ENCODE data around the gene BACE1. TPM values are rescaled to one million over a fixed set of nuclear protein-coding genes. Genes with fewer than 3 reads are reported as not detected.

The BACE1 gene
- total and polyA plus RNA-seq, 2 experiments from 2014 or later: 2.4 to 7.2 TPM

DNA sequence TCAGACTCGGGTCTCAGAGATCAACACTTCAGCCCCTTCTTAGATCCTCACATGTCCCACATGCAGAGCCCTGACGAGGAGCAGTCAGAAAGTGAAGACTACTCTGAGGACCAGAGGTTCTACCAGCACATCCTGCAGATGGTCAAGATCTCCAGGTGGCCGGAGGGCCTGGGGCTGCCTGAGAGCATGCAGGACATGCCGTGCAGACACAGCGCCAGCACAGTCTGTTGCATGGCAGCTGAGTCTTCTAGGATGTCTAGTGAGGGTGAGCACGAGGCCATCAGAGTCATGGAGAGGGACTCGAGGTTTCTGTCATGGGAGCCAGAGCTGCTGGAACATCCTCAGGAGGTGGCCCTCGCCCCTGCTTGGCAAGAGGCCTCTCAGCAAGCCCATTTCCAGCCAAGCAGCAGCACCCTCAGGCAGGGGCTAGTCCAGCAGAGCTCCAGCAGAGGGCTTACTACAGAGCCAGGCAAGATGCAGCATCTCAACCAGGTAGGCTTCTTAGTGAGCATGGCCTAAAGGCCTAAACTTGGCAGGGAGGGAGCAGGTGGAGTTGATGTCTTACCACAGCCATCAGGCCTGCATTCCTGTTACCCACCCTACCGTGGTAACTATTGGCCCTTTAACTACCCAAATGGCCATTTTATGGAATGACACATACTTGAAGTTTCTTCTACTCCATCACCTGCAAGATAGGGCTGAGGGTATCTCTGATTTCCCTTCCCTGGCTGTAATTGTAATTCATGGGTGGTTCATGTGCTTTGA, 40.3 kb upstream of the BACE1 start (continued):
- TF ChIP-seq, protein P1, sequence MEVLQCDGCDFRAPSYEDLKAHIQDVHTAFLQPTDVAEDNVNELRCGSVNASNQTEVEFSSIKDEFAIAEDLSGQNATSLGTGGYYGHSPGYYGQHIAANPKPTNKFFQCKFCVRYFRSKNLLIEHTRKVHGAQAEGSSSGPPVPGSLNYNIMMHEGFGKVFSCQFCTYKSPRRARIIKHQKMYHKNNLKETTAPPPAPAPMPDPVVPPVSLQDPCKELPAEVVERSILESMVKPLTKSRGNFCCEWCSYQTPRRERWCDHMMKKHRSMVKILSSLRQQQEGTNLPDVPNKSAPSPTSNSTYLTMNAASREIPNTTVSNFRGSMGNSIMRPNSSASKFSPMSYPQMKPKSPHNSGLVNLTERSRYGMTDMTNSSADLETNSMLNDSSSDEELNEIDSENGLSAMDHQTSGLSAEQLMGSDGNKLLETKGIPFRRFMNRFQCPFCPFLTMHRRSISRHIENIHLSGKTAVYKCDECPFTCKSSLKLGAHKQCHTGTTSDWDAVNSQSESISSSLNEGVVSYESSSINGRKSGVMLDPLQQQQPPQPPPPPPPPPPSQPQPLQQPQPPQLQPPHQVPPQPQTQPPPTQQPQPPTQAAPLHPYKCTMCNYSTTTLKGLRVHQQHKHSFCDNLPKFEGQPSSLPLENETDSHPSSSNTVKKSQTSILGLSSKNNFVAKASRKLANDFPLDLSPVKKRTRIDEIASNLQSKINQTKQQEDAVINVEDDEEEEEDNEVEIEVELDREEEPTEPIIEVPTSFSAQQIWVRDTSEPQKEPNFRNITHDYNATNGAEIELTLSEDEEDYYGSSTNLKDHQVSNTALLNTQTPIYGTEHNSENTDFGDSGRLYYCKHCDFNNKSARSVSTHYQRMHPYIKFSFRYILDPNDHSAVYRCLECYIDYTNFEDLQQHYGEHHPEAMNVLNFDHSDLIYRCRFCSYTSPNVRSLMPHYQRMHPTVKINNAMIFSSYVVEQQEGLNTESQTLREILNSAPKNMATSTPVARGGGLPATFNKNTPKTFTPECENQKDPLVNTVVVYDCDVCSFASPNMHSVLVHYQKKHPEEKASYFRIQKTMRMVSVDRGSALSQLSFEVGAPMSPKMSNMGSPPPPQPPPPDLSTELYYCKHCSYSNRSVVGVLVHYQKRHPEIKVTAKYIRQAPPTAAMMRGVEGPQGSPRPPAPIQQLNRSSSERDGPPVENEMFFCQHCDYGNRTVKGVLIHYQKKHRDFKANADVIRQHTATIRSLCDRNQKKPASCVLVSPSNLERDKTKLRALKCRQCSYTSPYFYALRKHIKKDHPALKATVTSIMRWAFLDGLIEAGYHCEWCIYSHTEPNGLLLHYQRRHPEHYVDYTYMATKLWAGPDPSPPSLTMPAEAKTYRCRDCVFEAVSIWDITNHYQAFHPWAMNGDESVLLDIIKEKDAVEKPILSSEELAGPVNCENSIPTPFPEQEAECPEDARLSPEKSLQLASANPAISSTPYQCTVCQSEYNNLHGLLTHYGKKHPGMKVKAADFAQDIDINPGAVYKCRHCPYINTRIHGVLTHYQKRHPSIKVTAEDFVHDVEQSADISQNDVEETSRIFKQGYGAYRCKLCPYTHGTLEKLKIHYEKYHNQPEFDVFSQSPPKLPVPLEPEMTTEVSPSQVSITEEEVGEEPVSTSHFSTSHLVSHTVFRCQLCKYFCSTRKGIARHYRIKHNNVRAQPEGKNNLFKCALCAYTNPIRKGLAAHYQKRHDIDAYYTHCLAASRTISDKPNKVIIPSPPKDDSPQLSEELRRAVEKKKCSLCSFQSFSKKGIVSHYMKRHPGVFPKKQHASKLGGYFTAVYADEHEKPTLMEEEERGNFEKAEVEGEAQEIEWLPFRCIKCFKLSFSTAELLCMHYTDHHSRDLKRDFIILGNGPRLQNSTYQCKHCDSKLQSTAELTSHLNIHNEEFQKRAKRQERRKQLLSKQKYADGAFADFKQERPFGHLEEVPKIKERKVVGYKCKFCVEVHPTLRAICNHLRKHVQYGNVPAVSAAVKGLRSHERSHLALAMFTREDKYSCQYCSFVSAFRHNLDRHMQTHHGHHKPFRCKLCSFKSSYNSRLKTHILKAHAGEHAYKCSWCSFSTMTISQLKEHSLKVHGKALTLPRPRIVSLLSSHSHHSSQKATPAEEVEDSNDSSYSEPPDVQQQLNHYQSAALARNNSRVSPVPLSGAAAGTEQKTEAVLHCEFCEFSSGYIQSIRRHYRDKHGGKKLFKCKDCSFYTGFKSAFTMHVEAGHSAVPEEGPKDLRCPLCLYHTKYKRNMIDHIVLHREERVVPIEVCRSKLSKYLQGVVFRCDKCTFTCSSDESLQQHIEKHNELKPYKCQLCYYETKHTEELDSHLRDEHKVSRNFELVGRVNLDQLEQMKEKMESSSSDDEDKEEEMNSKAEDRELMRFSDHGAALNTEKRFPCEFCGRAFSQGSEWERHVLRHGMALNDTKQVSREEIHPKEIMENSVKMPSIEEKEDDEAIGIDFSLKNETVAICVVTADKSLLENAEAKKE (CRISPR knock-in tag; IDR thresholded peaks at IDR 0.05): no peak

DNA sequence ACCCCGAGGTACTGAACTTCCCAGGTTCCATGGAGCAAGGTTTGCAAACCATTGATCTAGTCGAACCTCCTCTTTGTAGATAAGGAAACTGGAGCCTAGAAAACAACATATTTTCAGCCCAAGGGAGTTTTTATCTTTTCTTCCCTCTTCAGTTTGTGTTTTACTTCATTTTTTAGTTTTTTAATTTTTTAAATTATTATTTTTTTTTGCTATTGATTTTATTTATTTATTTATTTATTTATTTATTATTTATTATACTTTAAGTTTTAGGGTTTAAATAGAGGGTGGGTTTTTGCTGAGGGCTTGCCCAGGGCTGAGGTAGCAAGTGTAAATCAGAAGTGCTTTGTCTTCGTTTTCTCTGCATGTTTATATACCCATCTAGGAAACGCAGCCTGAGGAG, 38.5 kb upstream of the BACE1 start:
- no peak for DNase-seq (ENCODE audit: low spot score)
- no peak for ATAC-seq
- Histone ChIP-seq H3F3A (replicated peaks; ENCODE audit: low read depth) (no peaks in the 10 kb centered on the region), H3K36me3 (ENCODE audit: insufficient read depth) (no peaks in the 10 kb centered on the region), H3K4me1 (ENCODE audit: insufficient read depth) (no peaks in the 10 kb centered on the region), H3K27ac (ENCODE audit: low read depth) (no peak overlapping the region), H3K4me3 (no peak overlapping the region), H3K4me2 (no peak overlapping the region), H3K79me2 (replicated peaks; ENCODE audit: insufficient read depth) (no peaks in the 10 kb centered on the region), H2AFZ (no peak overlapping the region), H3K9me2 (ENCODE audit: insufficient read depth) (no peaks in the 10 kb centered on the region), H3K27me3 (ENCODE audit: insufficient read depth) (no peaks in the 10 kb centered on the region), H4K20me1 (replicated peaks; ENCODE audit: insufficient read depth) (no peaks in the 10 kb centered on the region; the same call in none of the 2 replicates)
- Mint-ChIP-seq H3K36me3 (ENCODE audit: low read depth) (peaks cover 14% of the 10 kb centered on the region; the same call in 2 of the 3 replicates), H3K27ac (no peak overlapping the region), H3K9me3 (no peaks in the 10 kb centered on the region), H3K4me1 (no peaks in the 10 kb centered on the region), H3K27me3 (ENCODE audit: insufficient read depth, low read depth, poor library complexity) (no peaks in the 10 kb centered on the region), H3K4me3 (no peak overlapping the region)
- TF ChIP-seq, protein P2, sequence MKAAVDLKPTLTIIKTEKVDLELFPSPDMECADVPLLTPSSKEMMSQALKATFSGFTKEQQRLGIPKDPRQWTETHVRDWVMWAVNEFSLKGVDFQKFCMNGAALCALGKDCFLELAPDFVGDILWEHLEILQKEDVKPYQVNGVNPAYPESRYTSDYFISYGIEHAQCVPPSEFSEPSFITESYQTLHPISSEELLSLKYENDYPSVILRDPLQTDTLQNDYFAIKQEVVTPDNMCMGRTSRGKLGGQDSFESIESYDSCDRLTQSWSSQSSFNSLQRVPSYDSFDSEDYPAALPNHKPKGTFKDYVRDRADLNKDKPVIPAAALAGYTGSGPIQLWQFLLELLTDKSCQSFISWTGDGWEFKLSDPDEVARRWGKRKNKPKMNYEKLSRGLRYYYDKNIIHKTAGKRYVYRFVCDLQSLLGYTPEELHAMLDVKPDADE (IDR thresholded peaks at IDR 0.05): no peak
- TF ChIP-seq CREB1 (CRISPR knock-in tag; IDR thresholded peaks at IDR 0.05; ENCODE audit: low read depth) (no peak), EZH2 (IDR thresholded peaks at IDR 0.05; ENCODE audit: low read depth, unreplicated experiment) (no peak), JUNB (IDR thresholded peaks at IDR 0.05; ENCODE audit: unreplicated experiment) (no peak), EZH2phosphoT487 (IDR thresholded peaks at IDR 0.05; ENCODE audit: unreplicated experiment) (no peak), ZNF331 (CRISPR knock-in tag; IDR thresholded peaks at IDR 0.05; ENCODE audit: low read depth) (no peak)
- TF ChIP-seq, protein P1 (CRISPR knock-in tag; IDR thresholded peaks at IDR 0.05): no peak

Data from GM23338 (cell line).